HEK293 (cell line): ENCODE measurements around the gene SPIB.

Experiments
- AEBP2 ChIP-seq: fragments of 450-650 bp; formaldehyde crosslinking; IDR thresholded peaks from 2 replicates; pipeline ENCODE4 v1.5.1; 2016; ENCODE audit warnings: missing biosample characterization, missing genetic modification characterization, borderline replicate concordance
- BCL11A ChIP-seq: fragments of 450-650 bp; formaldehyde crosslinking; IDR thresholded peaks from 2 replicates; pipeline ENCODE4 v1.5.1; 2016; ENCODE audit warnings: low read depth, missing biosample characterization, missing genetic modification characterization
- BCL6B ChIP-seq: fragments of 450-650 bp; formaldehyde crosslinking; IDR thresholded peaks from 2 replicates; pipeline ENCODE4 v1.5.1; 2017; ENCODE audit warnings: missing biosample characterization, missing genetic modification characterization
- CTCF ChIP-seq: fragments of 450-650 bp; formaldehyde crosslinking; IDR thresholded peaks from 2 replicates; pipeline ENCODE4 v1.5.1; 2016; ENCODE audit warnings: missing biosample characterization, missing genetic modification characterization
- GLI4 ChIP-seq: fragments of 450-650 bp; formaldehyde crosslinking; IDR thresholded peaks from 2 replicates; pipeline ENCODE4 v1.5.1; 2016; ENCODE audit warnings: missing biosample characterization, missing genetic modification characterization
- HOXC10 ChIP-seq: sonication (generic); formaldehyde crosslinking; IDR thresholded peaks from 2 replicates; pipeline ENCODE4 v1.8.1; 2023; ENCODE audit warnings: mild to moderate bottlenecking, missing genetic modification reagents
- HOXD13 ChIP-seq: sonication (generic); formaldehyde crosslinking; IDR thresholded peaks from 2 replicates; pipeline ENCODE4 v1.8.0; 2022; ENCODE audit warnings: missing genetic modification reagents, borderline replicate concordance
- MEIS1 ChIP-seq: sonication (generic); formaldehyde crosslinking; IDR thresholded peaks from 2 replicates; pipeline ENCODE4 v1.8.1; 2022; ENCODE audit warnings: missing genetic modification reagents, mild to moderate bottlenecking, borderline replicate concordance
- MYNN ChIP-seq: fragments of 450-650 bp; formaldehyde crosslinking; IDR thresholded peaks from 2 replicates; pipeline ENCODE4 v1.5.1; 2016; ENCODE audit warnings: missing biosample characterization, missing genetic modification characterization, borderline replicate concordance
- PATZ1 ChIP-seq: fragments of 450-650 bp; formaldehyde crosslinking; IDR thresholded peaks from 2 replicates; pipeline ENCODE4 v1.5.1; 2016; ENCODE audit warnings: missing biosample characterization, missing genetic modification characterization
- PRDM10 ChIP-seq: fragments of 450-650 bp; formaldehyde crosslinking; IDR thresholded peaks from 2 replicates; pipeline ENCODE4 v1.5.1; 2016; ENCODE audit warnings: missing biosample characterization, missing genetic modification characterization
- SCRT1 ChIP-seq: fragments of 450-650 bp; formaldehyde crosslinking; IDR thresholded peaks from 2 replicates; pipeline ENCODE4 v1.5.1; 2016; ENCODE audit warnings: missing biosample characterization, missing genetic modification characterization, borderline replicate concordance
- SP7 ChIP-seq: fragments of 450-650 bp; formaldehyde crosslinking; IDR thresholded peaks from 2 replicates; pipeline ENCODE4 v1.5.1; 2016; ENCODE audit warnings: missing biosample characterization, missing genetic modification characterization
- ZBTB21 ChIP-seq: fragments of 450-650 bp; formaldehyde crosslinking; IDR thresholded peaks from 2 replicates; pipeline ENCODE4 v1.5.1; 2017; ENCODE audit warnings: missing biosample characterization, missing genetic modification characterization
- ZFHX2 ChIP-seq: fragments of 450-650 bp; formaldehyde crosslinking; conservative IDR thresholded peaks from 2 replicates; pipeline ENCODE4 v1.5.1; 2016; ENCODE audit warnings: missing biosample characterization, missing genetic modification characterization
- ZFP3 ChIP-seq: fragments of 450-650 bp; formaldehyde crosslinking; IDR thresholded peaks from 2 replicates; pipeline ENCODE4 v1.5.1; 2016; ENCODE audit warnings: low read depth, missing biosample characterization, missing genetic modification characterization
- ZNF114 ChIP-seq: fragments of 450-650 bp; formaldehyde crosslinking; IDR thresholded peaks from 2 replicates; pipeline ENCODE4 v1.5.0; 2017; ENCODE audit warnings: missing biosample characterization, missing genetic modification characterization
- ZNF132 ChIP-seq: fragments of 450-650 bp; formaldehyde crosslinking; IDR thresholded peaks from 2 replicates; pipeline ENCODE4 v1.5.1; 2017; ENCODE audit warnings: missing biosample characterization, missing genetic modification characterization, borderline replicate concordance
- ZNF138 ChIP-seq: fragments of 450-650 bp; formaldehyde crosslinking; IDR thresholded peaks from 2 replicates; pipeline ENCODE4 v1.5.1; 2016; ENCODE audit warnings: missing biosample characterization, missing genetic modification characterization, borderline replicate concordance
- ZNF16 ChIP-seq: fragments of 450-650 bp; formaldehyde crosslinking; IDR thresholded peaks from 2 replicates; pipeline ENCODE4 v1.5.1; 2016; ENCODE audit warnings: low read depth, missing biosample characterization, missing genetic modification characterization
- ZNF221 ChIP-seq: fragments of 450-650 bp; formaldehyde crosslinking; IDR thresholded peaks from 2 replicates; pipeline ENCODE4 v1.5.1; 2017; ENCODE audit warnings: missing biosample characterization, missing genetic modification characterization, borderline replicate concordance
- ZNF391 ChIP-seq: fragments of 450-650 bp; formaldehyde crosslinking; IDR thresholded peaks from 2 replicates; pipeline ENCODE4 v1.5.1; 2016; ENCODE audit warnings: low read depth, missing biosample characterization, missing genetic modification characterization, borderline replicate concordance
- ZNF530 ChIP-seq: fragments of 450-650 bp; formaldehyde crosslinking; IDR thresholded peaks from 2 replicates; pipeline ENCODE4 v1.5.1; 2016; ENCODE audit warnings: low read depth, missing biosample characterization, missing genetic modification characterization
- ZNF548 ChIP-seq: fragments of 450-650 bp; formaldehyde crosslinking; IDR thresholded peaks from 2 replicates; pipeline ENCODE4 v1.5.1; 2016; ENCODE audit warnings: missing biosample characterization, missing genetic modification characterization
- ZNF645 ChIP-seq: fragments of 450-650 bp; formaldehyde crosslinking; IDR thresholded peaks from 2 replicates; pipeline ENCODE4; 2016; ENCODE audit warnings: missing biosample characterization, missing genetic modification characterization
- ZSCAN16 ChIP-seq: fragments of 450-650 bp; formaldehyde crosslinking; IDR thresholded peaks from 2 replicates; pipeline ENCODE4 v1.5.1; 2016; ENCODE audit warnings: missing biosample characterization, missing genetic modification characterization
- ZSCAN18 ChIP-seq: fragments of 450-650 bp; formaldehyde crosslinking; IDR thresholded peaks from 2 replicates; pipeline ENCODE4 v1.5.1; 2016; ENCODE audit warnings: missing biosample characterization, missing genetic modification characterization

SPIB gene

GRCh38 chr19:50406156-50406820 lies 12.4 kb upstream of the SPIB start (continued):
- TF ChIP-seq ZNF114 (tag by site-specific recombination) (no peak), MYNN (no peak), ZSCAN16 (tag by site-specific recombination) (no peak), MEIS1 (no peak), PATZ1 (tag by site-specific recombination) (no peak), ZNF530 (no peak), SCRT1 (tag by site-specific recombination) (no peak), AEBP2 (tag by site-specific recombination) (no peak), ZNF221 (tag by site-specific recombination) (no peak), ZFHX2 (tag by site-specific recombination) (peak; percentile 42; the same call in 1 of the 2 replicates), ZNF391 (tag by site-specific recombination) (no peak), ZNF132 (tag by site-specific recombination) (no peak), ZBTB21 (tag by site-specific recombination) (no peak), HOXC10 (CRISPR knock-in tag) (no peak), ZNF645 (tag by site-specific recombination) (no peak), ZNF548 (tag by site-specific recombination) (no peak), BCL11A (tag by site-specific recombination) (peak; percentile 100), SP7 (tag by site-specific recombination) (no peak), BCL6B (tag by site-specific recombination) (no peak), ZSCAN18 (tag by site-specific recombination) (no peak), GLI4 (no peak), ZNF16 (no peak), CTCF (no peak), HOXD13 (CRISPR knock-in tag) (no peak), PRDM10 (tag by site-specific recombination) (no peak), ZNF138 (tag by site-specific recombination) (no peak), ZFP3 (tag by site-specific recombination) (no peak)
